ENCODE measurements around the gene KIAA1328. TPM values are rescaled to one million over a fixed set of nuclear protein-coding genes. Genes with fewer than 3 reads are reported as not detected.

The KIAA1328 gene
- total RNA-seq, 6 experiments from 2014 or later = 2.7 to 3.3 (median 3.0) TPM

- Mint-ChIP-seq H3K27ac (no peak overlapping the region), H3K9me3 (no peaks in the 10 kb centered on the region), H3K27me3 (ENCODE audit: insufficient read depth) (peaks cover 1% of the 10 kb centered on the region; the same call in 1 of the 2 replicates), H3K4me1 (ENCODE audit: low read depth) (no peaks in the 10 kb centered on the region), H3K36me3 (ENCODE audit: low read depth) (no peaks in the 10 kb centered on the region), H3K4me3 (no peak overlapping the region)
- TF ChIP-seq CTCF (IDR thresholded peaks at IDR 0.05) = no peak
- no peak for DNase-seq
These were observed 350.5 kb downstream of the KIAA1328 start for GRCh38 chr18:37179384-37179783.

GRCh38 chr18:37180086-37180485, 351.2 kb downstream of the KIAA1328 start:
- Mint-ChIP-seq H3K4me3 (no peak overlapping the region), H3K27me3 (ENCODE audit: insufficient read depth) (peaks cover 1% of the 10 kb centered on the region; the same call in 1 of the 2 replicates), H3K36me3 (ENCODE audit: low read depth) (no peaks in the 10 kb centered on the region), H3K9me3 (no peaks in the 10 kb centered on the region), H3K27ac (no peak overlapping the region), H3K4me1 (ENCODE audit: low read depth) (no peaks in the 10 kb centered on the region)
- TF ChIP-seq CTCF (IDR thresholded peaks at IDR 0.05) = no peak
- no peak for DNase-seq

GRCh38 chr18:37182340-37183135, 353.6 kb downstream of the KIAA1328 start:
- peaks cover 1% of the 10 kb centered on the region; the same call in 1 of the 2 replicates for H3K27me3 Mint-ChIP-seq (ENCODE audit: insufficient read depth)
- no peak for DNase-seq
- no peak overlapping the region for H3K4me3 Mint-ChIP-seq
- no peak for TF ChIP-seq CTCF (IDR thresholded peaks at IDR 0.05)
- no peaks in the 10 kb centered on the region for H3K4me1 Mint-ChIP-seq (ENCODE audit: low read depth)
- H3K27ac Mint-ChIP-seq = no peak overlapping the region
- no peaks in the 10 kb centered on the region for H3K9me3 Mint-ChIP-seq
- no peaks in the 10 kb centered on the region for H3K36me3 Mint-ChIP-seq (ENCODE audit: low read depth)

- no peaks in the 10 kb centered on the region for H3K4me1 Mint-ChIP-seq (ENCODE audit: low read depth)
- no peak overlapping the region for H3K4me3 Mint-ChIP-seq
- no peak for TF ChIP-seq CTCF (IDR thresholded peaks at IDR 0.05)
- no peak for DNase-seq
- H3K27ac Mint-ChIP-seq = no peak overlapping the region
- H3K9me3 Mint-ChIP-seq = no peaks in the 10 kb centered on the region
- no peaks in the 10 kb centered on the region for H3K36me3 Mint-ChIP-seq (ENCODE audit: low read depth)
- peaks cover 1% of the 10 kb centered on the region; the same call in 1 of the 2 replicates for H3K27me3 Mint-ChIP-seq (ENCODE audit: insufficient read depth)
These were observed 355.4 kb downstream of the KIAA1328 start for GRCh38 chr18:37184209-37184868.

GRCh38 chr18:37188016-37188791, 359.3 kb downstream of the KIAA1328 start:
- H3K4me3 Mint-ChIP-seq = no peak overlapping the region
- no peaks in the 10 kb centered on the region for H3K36me3 Mint-ChIP-seq (ENCODE audit: low read depth)
- no peaks in the 10 kb centered on the region for H3K9me3 Mint-ChIP-seq
- TF ChIP-seq CTCF (IDR thresholded peaks at IDR 0.05) = no peak
- H3K27me3 Mint-ChIP-seq (ENCODE audit: insufficient read depth) = peaks cover 1% of the 10 kb centered on the region; the same call in 1 of the 2 replicates
- DNase-seq = no peak
- H3K4me1 Mint-ChIP-seq (ENCODE audit: low read depth) = no peaks in the 10 kb centered on the region
- H3K27ac Mint-ChIP-seq = no peak overlapping the region
